Activated CD8-positive, alpha-beta memory T cell treated with anti-CD3 and anti-CD28 coated beads, Interleukin-2, amount 50 U/mL, for 48 hours (primary cell): Measurements from ENCODE around the gene LRRC37A3.
"Not testable (repeated sequence)": the region's sequence is repeated elsewhere in the genome, so short reads cannot be mapped to it uniquely, and the experiment has no call there.

ENCODE experiments used
- DNase-seq: peaks from one replicate; pipeline ENCODE4 v3.0.0-alpha.2; 2020

The LRRC37A3 gene

GRCh38 chr17:64925244-64925643, 6.0 kb upstream of the LRRC37A3 start:
- not testable (repeated sequence) for DNase-seq

GRCh38 chr17:64923051-64923568, 3.8 kb upstream of the LRRC37A3 start:
- not testable (repeated sequence) for DNase-seq

GRCh38 chr17:64920419-64921172, 1.3 kb upstream of the LRRC37A3 start:
- DNase-seq, result no peak

GRCh38 chr17:64920026-64920418, 744 bp upstream of the LRRC37A3 start:
- DNase-seq, result no peak

- DNase-seq, result peak; percentile 76
Observed at GRCh38 chr17:64918842-64919288, 413 bp downstream of the LRRC37A3 start.

- not testable (repeated sequence) for DNase-seq
Observed at GRCh38 chr17:64917540-64917939, 1.7 kb downstream of the LRRC37A3 start.

- DNase-seq, result not testable (repeated sequence)
Observed at GRCh38 chr17:64915244-64915643, 4.0 kb downstream of the LRRC37A3 start.

DNA sequence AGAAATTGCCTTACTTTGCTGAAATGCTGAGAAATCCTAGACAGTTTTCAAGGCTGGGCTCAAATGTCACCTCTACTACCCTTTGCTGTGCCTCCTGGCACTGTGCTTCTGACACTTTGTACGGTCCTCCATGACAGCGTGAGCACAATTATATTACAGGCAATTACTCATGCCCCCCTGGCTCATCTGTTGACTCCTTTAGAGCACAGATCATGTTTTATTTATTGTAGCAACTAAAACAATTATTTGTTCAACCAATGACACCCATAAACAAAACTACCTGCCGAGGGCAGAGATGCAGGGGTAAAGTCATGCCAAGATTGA, 9.1 kb downstream of the LRRC37A3 start:
- not testable (repeated sequence) for DNase-seq

GRCh38 chr17:64909511-64910190, 9.6 kb downstream of the LRRC37A3 start:
- not testable (repeated sequence) for DNase-seq

DNA sequence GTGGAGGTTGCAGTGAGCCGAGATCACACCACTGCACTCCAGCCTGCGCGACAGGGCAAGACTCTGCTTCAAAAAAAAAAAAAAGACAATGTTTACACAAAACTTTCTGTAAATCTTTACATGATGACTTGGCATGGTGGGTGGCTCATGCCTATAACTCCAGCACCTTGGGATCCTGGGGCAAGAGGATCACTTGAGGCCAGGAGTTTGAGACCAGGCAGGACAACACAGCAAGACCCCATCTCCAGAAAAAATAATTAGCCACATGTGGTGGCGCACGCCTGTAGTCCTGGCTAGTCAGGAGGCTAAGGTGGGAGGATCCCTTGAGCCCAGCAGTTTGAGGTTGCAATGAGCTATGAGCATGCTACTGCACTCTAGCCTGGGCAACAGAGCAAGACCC, 15.2 kb downstream of the LRRC37A3 start:
- not testable (repeated sequence) for DNase-seq

DNA sequence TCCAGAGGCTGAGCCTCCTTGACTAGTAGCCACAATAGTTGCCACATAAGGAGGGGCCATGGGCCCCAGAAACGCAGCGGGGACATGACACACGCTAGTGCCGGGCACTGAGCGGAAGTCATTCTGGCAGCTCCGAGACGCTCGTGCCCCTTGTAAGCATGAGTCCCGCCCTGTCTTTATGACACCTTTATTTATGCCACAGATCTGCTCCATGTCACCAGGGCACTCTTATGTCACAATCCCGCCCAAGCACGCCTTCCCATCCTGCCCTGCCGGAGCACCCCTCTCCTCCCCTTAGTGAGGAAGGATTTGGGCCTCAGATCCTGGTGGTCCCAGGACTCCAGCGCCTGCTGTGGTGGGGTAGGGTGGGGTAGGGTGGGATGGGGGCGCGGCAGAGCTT, 22.1 kb downstream of the LRRC37A3 start:
- DNase-seq, result not testable (repeated sequence)

- not testable (repeated sequence) for DNase-seq
Observed at GRCh38 chr17:64874210-64874609, 45.1 kb downstream of the LRRC37A3 start.

- peak; percentile 93 for DNase-seq
Observed at GRCh38 chr17:64847504-64848466, 71.5 kb downstream of the LRRC37A3 start.

DNA sequence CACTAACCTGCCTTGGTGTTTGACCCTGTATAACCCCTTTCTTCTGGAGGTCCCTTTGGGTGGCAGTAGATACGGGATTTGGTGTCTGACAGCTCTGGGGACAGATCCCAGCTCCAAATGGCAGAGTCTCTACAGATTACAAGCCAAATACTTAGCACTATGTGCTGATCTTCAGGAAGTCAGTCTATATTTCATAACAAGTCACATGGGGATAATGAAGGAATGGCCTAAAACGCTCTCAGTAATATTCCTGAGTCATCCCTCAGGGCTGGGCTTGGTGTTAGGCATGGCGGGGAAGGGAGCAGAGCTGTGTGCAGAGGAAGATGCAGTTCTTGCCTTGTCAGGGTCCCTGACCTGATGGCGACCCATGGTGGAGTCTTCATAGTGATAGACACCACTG, 72.4 kb downstream of the LRRC37A3 start:
- not testable (repeated sequence) for DNase-seq

- DNase-seq, result not testable (repeated sequence)
Observed at GRCh38 chr17:64843918-64844317, 75.4 kb downstream of the LRRC37A3 start.

GRCh38 chr17:64842900-64843299, 76.4 kb downstream of the LRRC37A3 start:
- DNase-seq, result not testable (repeated sequence)

- not testable (repeated sequence) for DNase-seq
Observed at GRCh38 chr17:64840960-64841359, 78.3 kb downstream of the LRRC37A3 start.

DNA sequence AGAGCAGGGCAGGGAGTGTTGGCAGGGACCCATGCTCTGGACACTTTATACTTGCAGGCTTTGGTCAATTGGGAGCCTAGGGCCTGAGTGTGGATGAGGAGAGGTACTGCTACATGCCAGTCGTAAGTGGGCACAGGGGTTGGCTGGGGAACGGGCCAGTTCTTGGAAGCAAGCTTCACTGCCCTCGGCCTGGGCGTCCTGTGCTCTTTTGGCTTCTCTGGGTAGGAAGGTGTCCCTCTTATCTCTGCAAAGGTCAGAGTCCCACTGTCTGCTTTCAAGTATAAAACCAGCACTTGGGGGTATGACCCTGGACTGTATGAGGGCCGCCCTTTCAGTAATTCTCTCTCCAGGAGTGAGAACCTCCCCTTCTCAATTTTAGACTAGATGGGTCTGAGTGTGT, 80.8 kb downstream of the LRRC37A3 start:
- DNase-seq, result not testable (repeated sequence)

GRCh38 chr17:64837018-64837761, 82.1 kb downstream of the LRRC37A3 start:
- DNase-seq, result peak; percentile 91

GRCh38 chr17:64836623-64837017, 82.7 kb downstream of the LRRC37A3 start:
- DNase-seq, result peak; percentile 58

- not testable (repeated sequence) for DNase-seq
Observed at GRCh38 chr17:64834060-64834459, 85.2 kb downstream of the LRRC37A3 start.

GRCh38 chr17:64830631-64831040, 88.6 kb downstream of the LRRC37A3 start:
- DNase-seq, result not testable (repeated sequence)
